Suppressor macrophage treated with lipopolysaccharide for 4 hours (primary cell): Measurements from ENCODE around the gene RBFA.
"Not testable (repeated sequence)": the region's sequence is repeated elsewhere in the genome, so short reads cannot be mapped to it uniquely, and the experiment has no call there.

Source experiments
- DNase-seq: peaks from one replicate; pipeline ENCODE4 v3.0.0-alpha.2; 2020

The RBFA gene

GRCh38 chr18:80034068-80034851 is at the start of gene RBFA:
Gene RBFA (plus strand): TSS chr18:80034434. CDS start chr18:80034496, 62 bp downstream.
- DNase-seq: peak; percentile 100

- no peak for DNase-seq
Measured at GRCh38 chr18:79985172-79985571, 49.1 kb upstream of the RBFA start.

- no peak for DNase-seq
Measured at GRCh38 chr18:79986726-79987125, 47.5 kb upstream of the RBFA start.

- peak; percentile 27 for DNase-seq
Measured at GRCh38 chr18:79987566-79987965, 46.7 kb upstream of the RBFA start.

- DNase-seq: peak; percentile 69
Measured at GRCh38 chr18:79988071-79988450, 46.2 kb upstream of the RBFA start.

- DNase-seq: peak; percentile 93
Measured at GRCh38 chr18:79988451-79989194, 45.6 kb upstream of the RBFA start, which contains the start of gene TXNL4A. Gene TXNL4A (minus strand): TSS chr18:79988563. CDS start chr18:79988392, 171 bp downstream.

- no peak for DNase-seq
Measured at GRCh38 chr18:79989195-79989497, 45.1 kb upstream of the RBFA start.

GRCh38 chr18:79991494-79991893 is 42.7 kb upstream of the RBFA start:
- no peak for DNase-seq

GRCh38 chr18:79999701-80000100 is 34.5 kb upstream of the RBFA start:
- peak; percentile 8 for DNase-seq

GRCh38 chr18:80000877-80001276 is 33.4 kb upstream of the RBFA start:
- DNase-seq: no peak

- DNase-seq: no peak
Measured at GRCh38 chr18:80002468-80002867, 31.8 kb upstream of the RBFA start.

GRCh38 chr18:80004600-80005342 is 29.5 kb upstream of the RBFA start:
- no peak for DNase-seq

- DNase-seq: no peak
Measured at GRCh38 chr18:80006724-80007123, 27.5 kb upstream of the RBFA start.

GRCh38 chr18:80009661-80010550 is 24.3 kb upstream of the RBFA start:
- DNase-seq: no peak

GRCh38 chr18:80010551-80010906 is 23.7 kb upstream of the RBFA start:
- no peak for DNase-seq

- DNase-seq: not testable (repeated sequence)
Measured at GRCh38 chr18:80011496-80012137, 22.6 kb upstream of the RBFA start.

- no peak for DNase-seq
Measured at GRCh38 chr18:80012714-80013113, 21.5 kb upstream of the RBFA start.

GRCh38 chr18:80022613-80023012 is 11.6 kb upstream of the RBFA start:
- DNase-seq: peak; percentile 19

GRCh38 chr18:80023173-80023572 is 11.1 kb upstream of the RBFA start:
- DNase-seq: peak; percentile 12

GRCh38 chr18:80026363-80026762 is 7.9 kb upstream of the RBFA start:
- no peak for DNase-seq

- DNase-seq: not testable (repeated sequence)
Measured at GRCh38 chr18:80027719-80028118, 6.5 kb upstream of the RBFA start.

GRCh38 chr18:80029690-80030089 is 4.5 kb upstream of the RBFA start:
- no peak for DNase-seq
